ENCODE data around the gene FAT1. TPM values are rescaled to one million over a fixed set of nuclear protein-coding genes. Genes with fewer than 3 reads are reported as not detected.
A peak's percentile ranks its signal among the peaks of the same experiment; 100 is the strongest.

FAT1 gene
- total and polyA plus RNA-seq, 2 donors (not counting 1 experiment from before 2014, with no cell fraction given): 151 to 729 TPM

DNA sequence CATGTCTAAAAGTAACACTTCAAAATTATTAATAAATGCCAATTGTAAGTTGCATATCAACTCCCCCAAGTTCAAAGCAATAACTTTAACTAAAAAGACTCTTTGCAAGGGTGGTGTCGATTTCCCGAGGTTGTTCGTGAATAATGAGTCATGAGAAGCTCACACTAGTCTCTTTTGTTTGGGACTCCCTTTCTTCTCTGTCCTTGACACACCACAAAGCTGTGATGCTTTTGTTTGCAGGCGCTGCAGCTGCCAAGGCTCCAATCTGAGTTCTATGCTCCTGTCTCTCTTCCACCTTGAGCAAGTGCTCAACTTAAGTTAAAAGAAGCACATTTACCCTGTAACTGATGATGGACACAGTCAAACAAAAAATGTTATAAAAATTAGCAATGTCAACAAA, 65.9 kb downstream of the FAT1 start:
- Histone ChIP-seq H3K79me2 (ENCODE audit: control insufficient read depth, insufficient read depth, low read length) (peaks cover 39% of the 10 kb centered on the region), H3K4me2 (ENCODE audit: extremely low read depth, insufficient read depth, low read length) (no peak overlapping the region), H2AFZ (ENCODE audit: low read length) (no peak overlapping the region), H3K27me3 (ENCODE audit: control insufficient read depth, insufficient read depth, low read length) (no peaks in the 10 kb centered on the region), H3K9ac (ENCODE audit: insufficient read depth, low read length) (no peak overlapping the region), H3K27ac (ENCODE audit: insufficient read depth, low read length) (no peak overlapping the region), H3K4me3 (replicated peaks in 1 of 4; ENCODE audit: control extremely low read depth in 1 of 4, insufficient read depth in 1 of 4, low read depth in 3 of 4, low read length in 4 of 4) (no peak overlapping the region), H3K4me1 (ENCODE audit: control insufficient read depth, extremely low read depth, insufficient read depth, low read length) (no peaks in the 10 kb centered on the region), H3K36me3 (ENCODE audit: control insufficient read depth, insufficient read depth, low read length) (no peaks in the 10 kb centered on the region), H3K9me3 (ENCODE audit: control insufficient read depth, insufficient read depth, low read depth, low read length) (no peaks in the 10 kb centered on the region), H4K20me1 (ENCODE audit: control insufficient read depth, extremely low read depth, insufficient read depth, low read length) (no peaks in the 10 kb centered on the region)
- peak in 1 of 2 donors; percentile 69 for DNase-seq (ENCODE audit: low read depth in 2 of 2)
- TF ChIP-seq, protein P1, sequence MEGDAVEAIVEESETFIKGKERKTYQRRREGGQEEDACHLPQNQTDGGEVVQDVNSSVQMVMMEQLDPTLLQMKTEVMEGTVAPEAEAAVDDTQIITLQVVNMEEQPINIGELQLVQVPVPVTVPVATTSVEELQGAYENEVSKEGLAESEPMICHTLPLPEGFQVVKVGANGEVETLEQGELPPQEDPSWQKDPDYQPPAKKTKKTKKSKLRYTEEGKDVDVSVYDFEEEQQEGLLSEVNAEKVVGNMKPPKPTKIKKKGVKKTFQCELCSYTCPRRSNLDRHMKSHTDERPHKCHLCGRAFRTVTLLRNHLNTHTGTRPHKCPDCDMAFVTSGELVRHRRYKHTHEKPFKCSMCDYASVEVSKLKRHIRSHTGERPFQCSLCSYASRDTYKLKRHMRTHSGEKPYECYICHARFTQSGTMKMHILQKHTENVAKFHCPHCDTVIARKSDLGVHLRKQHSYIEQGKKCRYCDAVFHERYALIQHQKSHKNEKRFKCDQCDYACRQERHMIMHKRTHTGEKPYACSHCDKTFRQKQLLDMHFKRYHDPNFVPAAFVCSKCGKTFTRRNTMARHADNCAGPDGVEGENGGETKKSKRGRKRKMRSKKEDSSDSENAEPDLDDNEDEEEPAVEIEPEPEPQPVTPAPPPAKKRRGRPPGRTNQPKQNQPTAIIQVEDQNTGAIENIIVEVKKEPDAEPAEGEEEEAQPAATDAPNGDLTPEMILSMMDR (conservative IDR thresholded peaks at IDR 0.05 in 1 of 2, IDR thresholded peaks at IDR 0.05 in 1 of 2; ENCODE audit: low read depth in 1 of 2, low read length in 2 of 2): no peak
- no peak for TF ChIP-seq EZH2 (IDR thresholded peaks at IDR 0.05; ENCODE audit: low read length, missing control alignments)

DNA sequence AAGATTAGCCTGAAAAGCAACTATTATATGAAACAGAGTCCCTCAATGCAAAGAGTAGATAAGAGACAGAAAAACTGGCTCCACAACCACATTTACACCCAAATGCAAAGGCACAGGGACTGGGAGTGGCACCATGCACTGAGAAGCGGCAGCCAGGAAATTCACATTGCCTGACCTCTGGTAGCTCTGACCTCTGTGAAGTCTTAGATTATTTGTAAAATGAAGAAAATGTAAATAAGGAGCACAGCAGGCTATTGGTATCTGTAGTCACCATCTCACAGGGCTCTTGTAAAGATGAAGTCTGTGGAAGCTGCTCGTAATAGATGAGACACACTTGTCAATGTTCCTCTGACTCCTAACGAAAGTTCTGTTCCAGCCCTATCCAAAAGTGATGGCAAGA, 69.7 kb downstream of the FAT1 start:
- Histone ChIP-seq H3K4me2 (ENCODE audit: extremely low read depth, insufficient read depth, low read length) (no peak overlapping the region), H3K9me3 (ENCODE audit: control insufficient read depth, insufficient read depth, low read depth, low read length) (no peaks in the 10 kb centered on the region), H4K20me1 (ENCODE audit: control insufficient read depth, extremely low read depth, insufficient read depth, low read length) (no peaks in the 10 kb centered on the region), H3K27me3 (ENCODE audit: control insufficient read depth, insufficient read depth, low read length) (no peaks in the 10 kb centered on the region), H2AFZ (ENCODE audit: low read length) (no peak overlapping the region), H3K79me2 (ENCODE audit: control insufficient read depth, insufficient read depth, low read length) (peaks cover 42% of the 10 kb centered on the region), H3K4me3 (replicated peaks in 1 of 4; ENCODE audit: control extremely low read depth in 1 of 4, insufficient read depth in 1 of 4, low read depth in 3 of 4, low read length in 4 of 4) (no peak overlapping the region), H3K36me3 (ENCODE audit: control insufficient read depth, insufficient read depth, low read length) (no peaks in the 10 kb centered on the region), H3K27ac (ENCODE audit: insufficient read depth, low read length) (no peak overlapping the region), H3K9ac (ENCODE audit: insufficient read depth, low read length) (no peak overlapping the region), H3K4me1 (ENCODE audit: control insufficient read depth, extremely low read depth, insufficient read depth, low read length) (no peaks in the 10 kb centered on the region)
- TF ChIP-seq EZH2 (IDR thresholded peaks at IDR 0.05; ENCODE audit: low read length, missing control alignments): no peak
- TF ChIP-seq, protein P1 (conservative IDR thresholded peaks at IDR 0.05 in 1 of 2, IDR thresholded peaks at IDR 0.05 in 1 of 2; ENCODE audit: low read depth in 1 of 2, low read length in 2 of 2): no peak
- no peak for DNase-seq (ENCODE audit: low read depth in 2 of 2)

DNA sequence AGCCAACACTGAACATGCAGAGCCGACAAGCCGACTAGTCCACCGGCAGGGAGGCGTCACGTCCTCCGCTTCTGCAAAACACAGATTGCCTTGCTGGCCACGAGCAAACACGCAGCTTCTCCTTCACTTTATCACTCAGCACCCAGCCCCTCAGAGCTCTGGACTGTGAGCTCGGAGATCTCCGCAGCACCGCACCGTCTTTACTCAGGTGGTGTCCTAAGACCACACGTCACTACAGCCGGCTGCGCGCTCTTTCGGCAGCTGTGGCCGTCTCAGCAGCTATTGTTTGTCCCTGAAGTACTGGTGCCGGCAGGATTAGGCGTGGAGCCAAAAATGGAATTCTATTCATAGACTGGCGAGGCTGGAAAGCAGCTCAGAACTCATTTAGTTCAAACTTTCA, 72.0 kb downstream of the FAT1 start:
- Histone ChIP-seq H3K79me2 (ENCODE audit: control insufficient read depth, insufficient read depth, low read length) (peaks cover 29% of the 10 kb centered on the region), H3K9me3 (ENCODE audit: control insufficient read depth, insufficient read depth, low read depth, low read length) (no peaks in the 10 kb centered on the region), H3K27me3 (ENCODE audit: control insufficient read depth, insufficient read depth, low read length) (no peaks in the 10 kb centered on the region), H3K4me2 (ENCODE audit: extremely low read depth, insufficient read depth, low read length) (peak overlapping the region; percentile 36), H3K27ac (ENCODE audit: insufficient read depth, low read length) (peak overlapping the region; percentile 49), H3K4me3 (replicated peaks in 1 of 4; ENCODE audit: control extremely low read depth in 1 of 4, insufficient read depth in 1 of 4, low read depth in 3 of 4, low read length in 4 of 4) (peak overlapping the region in 2 of 4 experiments; percentile 13 to 30), H3K36me3 (ENCODE audit: control insufficient read depth, insufficient read depth, low read length) (peaks cover 2% of the 10 kb centered on the region), H4K20me1 (ENCODE audit: control insufficient read depth, extremely low read depth, insufficient read depth, low read length) (no peaks in the 10 kb centered on the region), H3K4me1 (ENCODE audit: control insufficient read depth, extremely low read depth, insufficient read depth, low read length) (no peaks in the 10 kb centered on the region), H2AFZ (ENCODE audit: low read length) (peak overlapping the region; percentile 27), H3K9ac (ENCODE audit: insufficient read depth, low read length) (no peak overlapping the region)
- peak; percentile 52 to 76 for DNase-seq (ENCODE audit: low read depth in 2 of 2)
- no peak for TF ChIP-seq EZH2 (IDR thresholded peaks at IDR 0.05; ENCODE audit: low read length, missing control alignments)

Data from fibroblast of lung (primary cell).